Measurements from ENCODE around the gene SLC26A6. TPM values are rescaled to one million over a fixed set of nuclear protein-coding genes. Genes with fewer than 3 reads are reported as not detected.

The SLC26A6 gene
- total and polyA plus RNA-seq, 2 of the 13 experiments (the other 11 are each of a cell fraction or from before 2014, with no cell fraction given) = 40.7 to 184 TPM

GRCh38 chr3:48612309-48612708, 23.0 kb downstream of the SLC26A6 start:
- CTCF ChIA-PET (ENCODE audit: low intra/inter-chr PET ratio, low total read pairs) = no interaction called here
- Histone ChIP-seq H3K4me1 (ENCODE audit: insufficient read depth, low read length) (peaks cover 75% of the 10 kb centered on the region), H3K27ac (ENCODE audit: extremely low read length, insufficient read depth, low read length) (peak overlapping the region; percentile 21), H4K20me1 (ENCODE audit: insufficient read depth, low read length) (no peaks in the 10 kb centered on the region), H3K36me3 (replicated peaks in 1 of 2; ENCODE audit: control insufficient read depth in 1 of 2, insufficient read depth in 2 of 2, low read length in 2 of 2) (0 out of 5 replicates have a peak, but pooled peaks cover 0 to 4% of the 10 kb centered on the region in 2 experiments), H3K9me3 (ENCODE audit: low read length) (peaks cover 6% of the 10 kb centered on the region), H3K27me3 (ENCODE audit: control insufficient read depth in 1 of 2, insufficient read depth in 2 of 2, low read length in 2 of 2) (no peaks in the 10 kb centered on the region; a peak in 1 of 5 replicates), H2AFZ (ENCODE audit: low read length) (no peak overlapping the region), H3K4me3 (replicated peaks in 1 of 3; ENCODE audit: insufficient read depth in 1 of 3, low read depth in 2 of 3, low read length in 3 of 3) (no peak overlapping the region), H3K9ac (ENCODE audit: insufficient read depth, low read depth, low read length) (no peak overlapping the region), H3K4me2 (ENCODE audit: low read depth, low read length) (peak overlapping the region; percentile 10; the same call in 1 of the 2 replicates), H3K79me2 (ENCODE audit: insufficient read depth, low read length) (peaks cover 22% of the 10 kb centered on the region)
- in situ Hi-C loops (cut with HindIII; ENCODE audit: extremely low pct_ligation_motif_present, low pct_unique_long_range_greater_than_20kb) = no loop called here
- FAIRE-seq (no peak), ATAC-seq (no peak), DNase-seq (ENCODE audit: low spot score) (no peak)
- no TSS peak for BruUV-seq (replicated peaks)
- POLR2A ChIA-PET = interaction anchor here (0.5 to 4.2 kb wide), 6 partner anchors 11 to 287 kb away, joined by 3 to 24 read pairs (median 4); partner anchors contain the start of genes PFKFB4 and SLC26A6
- 19% methylated on average over 1 of the region's 1 CpG for WGBS (ENCODE audit: low lambda C conversion rate)
- intact Hi-C loops (cut with micrococcal nuclease; ENCODE audit: unreplicated experiment) = no loop called here
- TF ChIP-seq ZNF205 (CRISPR knock-in tag; IDR thresholded peaks at IDR 0.05) = no peak
- no peak for TF ChIP-seq ZNF773 (CRISPR knock-in tag; IDR thresholded peaks at IDR 0.05; ENCODE audit: borderline replicate concordance)
- TF ChIP-seq SOX6 (IDR thresholded peaks at IDR 0.05) = no peak
- TF ChIP-seq SOX6 (CRISPR knock-in tag; IDR thresholded peaks at IDR 0.05) = peak; percentile 48; the same call in 1 of the 2 replicates
- no peak for TF ChIP-seq NFE2 (CRISPR knock-in tag; IDR thresholded peaks at IDR 0.05)
- TF ChIP-seq ZNF652 (CRISPR knock-in tag; IDR thresholded peaks at IDR 0.05; ENCODE audit: borderline replicate concordance, low read depth) = peak; percentile 79
- no peak for TF ChIP-seq ZMAT3 (CRISPR knock-in tag; conservative IDR thresholded peaks at IDR 0.05)
- no peak for TF ChIP-seq TSC22D2 (CRISPR knock-in tag; IDR thresholded peaks at IDR 0.05; ENCODE audit: borderline replicate concordance)
- TF ChIP-seq THAP9 (CRISPR knock-in tag; IDR thresholded peaks at IDR 0.05; ENCODE audit: borderline replicate concordance) = no peak
- TF ChIP-seq ARID5B (CRISPR knock-in tag; IDR thresholded peaks at IDR 0.05) = 0 out of 2 replicates have a peak, but pooled peaks have one; percentile 15
- TF ChIP-seq ZNF335 (CRISPR knock-in tag; IDR thresholded peaks at IDR 0.05) = no peak
- no peak for TF ChIP-seq HDAC1 (CRISPR knock-in tag; IDR thresholded peaks at IDR 0.05)
- TF ChIP-seq STAT6 (CRISPR knock-in tag; IDR thresholded peaks at IDR 0.05; ENCODE audit: borderline replicate concordance) = no peak
- peak; percentile 73; the same call in 1 of the 2 replicates for TF ChIP-seq CEBPB (IDR thresholded peaks at IDR 0.05; ENCODE audit: borderline replicate concordance, low read depth, low read length)
- TF ChIP-seq ZFAT (CRISPR knock-in tag; conservative IDR thresholded peaks at IDR 0.05) = no peak

Measured in HepG2 (cell line).